Pulmonary artery endothelial cell (primary cell): ENCODE measurements around the gene ARHGEF37. TPM values are rescaled to one million over a fixed set of nuclear protein-coding genes. Genes with fewer than 3 reads are reported as not detected.

Experiments used
- DNase-seq: peaks from one replicate; pipeline ENCODE4 v3.0.0-alpha.2; 2011; ENCODE audit warnings: low read depth, low spot score
- total RNA-seq: library from RNA; depleted of rRNA; stranded (reverse); fragments of >200 nt; gene quantifications from 2 replicates; pipeline ENCODE4 v1.2.3, GENCODE V29; 2014

The ARHGEF37 gene
- total RNA-seq, 1 donor from 2014 or later, result 9.2 TPM

- peak; percentile 11 for DNase-seq
These were observed 91.6 kb downstream of the ARHGEF37 start for GRCh38 chr5:149672701-149673476.

GRCh38 chr5:149674686-149675085 is 93.4 kb downstream of the ARHGEF37 start:
- DNase-seq, result no peak

- DNase-seq, result no peak
These were observed 94.4 kb downstream of the ARHGEF37 start for GRCh38 chr5:149675610-149676201.

GRCh38 chr5:149677731-149678130 is 96.4 kb downstream of the ARHGEF37 start:
- no peak for DNase-seq

GRCh38 chr5:149679876-149680809 is 98.8 kb downstream of the ARHGEF37 start:
- DNase-seq, result no peak

- no peak for DNase-seq
These were observed 99.5 kb downstream of the ARHGEF37 start for GRCh38 chr5:149680810-149681221.

GRCh38 chr5:149681252-149681651 is 100.0 kb downstream of the ARHGEF37 start:
- no peak for DNase-seq

GRCh38 chr5:149681922-149682321 is 100.6 kb downstream of the ARHGEF37 start:
- no peak for DNase-seq

GRCh38 chr5:149682532-149683075 is 101.3 kb downstream of the ARHGEF37 start:
- DNase-seq, result no peak

- DNase-seq, result no peak
These were observed 102.7 kb downstream of the ARHGEF37 start for GRCh38 chr5:149683964-149684363.

- no peak for DNase-seq
These were observed 103.1 kb downstream of the ARHGEF37 start for GRCh38 chr5:149684371-149684770.

Other genes starting within 250 kb of the ARHGEF37 start
- 34.3 and 36.6 TPM in 2 replicates for gene GRPEL2, start 236.0 kb upstream of the ARHGEF37 start, total RNA-seq
- 13.1 and 19.4 TPM in 2 replicates for gene PCYOX1L, start 223.5 kb upstream of the ARHGEF37 start, total RNA-seq
- not detected in 2 replicates for gene IL17B, start 202.2 kb upstream of the ARHGEF37 start, total RNA-seq
- gene CSNK1A1, start 30.1 kb upstream of the ARHGEF37 start, total RNA-seq, result 454 and 486 TPM in 2 replicates
- gene PPARGC1B, start 148.8 kb downstream of the ARHGEF37 start, total RNA-seq, result 0.53 and 0.81 TPM in 2 replicates